Activated CD4-positive, CD25-positive, alpha-beta regulatory T cell treated with anti-CD3 and anti-CD28 coated beads, Interleukin-2, amount 50 U/mL, for 16 hours (primary cell): ENCODE results near the gene FRAT1.
A peak's percentile ranks its signal among the peaks of the same experiment; 100 is the strongest.
"Not testable (repeated sequence)": the region's sequence is repeated elsewhere in the genome, so short reads cannot be mapped to it uniquely, and the experiment has no call there.

Source experiments
- DNase-seq: peaks from one replicate; pipeline ENCODE4 v3.0.0-alpha.2; 2020; ENCODE audit warnings: low read depth, low spot score

Gene FRAT1, protein sequence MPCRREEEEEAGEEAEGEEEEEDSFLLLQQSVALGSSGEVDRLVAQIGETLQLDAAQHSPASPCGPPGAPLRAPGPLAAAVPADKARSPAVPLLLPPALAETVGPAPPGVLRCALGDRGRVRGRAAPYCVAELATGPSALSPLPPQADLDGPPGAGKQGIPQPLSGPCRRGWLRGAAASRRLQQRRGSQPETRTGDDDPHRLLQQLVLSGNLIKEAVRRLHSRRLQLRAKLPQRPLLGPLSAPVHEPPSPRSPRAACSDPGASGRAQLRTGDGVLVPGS

DNA sequence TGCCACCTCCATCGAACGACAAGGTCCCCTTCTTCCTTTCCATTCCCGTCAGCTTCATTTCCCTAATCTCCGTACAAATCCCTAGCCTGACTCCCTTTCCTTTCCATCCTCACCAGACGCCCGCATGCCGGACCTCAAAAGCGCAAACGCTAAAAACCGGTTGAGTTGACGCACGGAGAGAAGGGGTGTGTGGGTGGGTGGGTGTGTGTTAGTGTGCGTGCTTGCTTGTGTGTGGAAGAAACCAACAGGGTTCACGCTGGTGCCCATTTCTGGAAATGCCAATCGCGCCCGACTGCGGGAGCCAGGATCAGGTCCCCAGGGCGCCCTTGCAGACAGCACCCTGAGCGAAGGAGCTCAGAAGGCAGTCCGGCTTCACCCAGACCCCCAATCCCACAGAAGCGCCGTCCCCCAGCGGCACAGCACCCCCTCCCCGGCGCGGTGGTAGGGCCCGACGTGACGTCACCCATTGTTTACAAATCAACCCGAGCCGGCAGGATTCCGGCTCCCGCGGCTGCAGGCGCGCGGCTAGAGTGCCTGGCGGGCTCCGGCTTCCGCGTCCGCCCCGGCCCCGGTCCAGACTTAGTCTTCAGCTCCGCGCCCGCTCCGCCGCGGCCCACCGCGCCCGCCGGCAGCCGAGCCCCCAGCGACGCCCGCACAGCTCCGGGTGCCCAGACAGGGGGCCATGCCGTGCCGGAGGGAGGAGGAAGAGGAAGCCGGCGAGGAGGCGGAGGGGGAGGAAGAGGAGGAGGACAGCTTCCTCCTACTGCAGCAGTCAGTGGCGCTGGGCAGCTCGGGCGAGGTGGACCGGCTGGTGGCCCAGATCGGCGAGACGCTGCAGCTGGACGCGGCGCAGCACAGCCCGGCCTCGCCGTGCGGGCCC is at the start of gene FRAT1:
FRAT1 (plus strand) TSS at position 500 of the 880 bp plus-strand sequence; CDS start at position 683, 183 bp downstream.
- DNase-seq: peak; percentile 83

DNA sequence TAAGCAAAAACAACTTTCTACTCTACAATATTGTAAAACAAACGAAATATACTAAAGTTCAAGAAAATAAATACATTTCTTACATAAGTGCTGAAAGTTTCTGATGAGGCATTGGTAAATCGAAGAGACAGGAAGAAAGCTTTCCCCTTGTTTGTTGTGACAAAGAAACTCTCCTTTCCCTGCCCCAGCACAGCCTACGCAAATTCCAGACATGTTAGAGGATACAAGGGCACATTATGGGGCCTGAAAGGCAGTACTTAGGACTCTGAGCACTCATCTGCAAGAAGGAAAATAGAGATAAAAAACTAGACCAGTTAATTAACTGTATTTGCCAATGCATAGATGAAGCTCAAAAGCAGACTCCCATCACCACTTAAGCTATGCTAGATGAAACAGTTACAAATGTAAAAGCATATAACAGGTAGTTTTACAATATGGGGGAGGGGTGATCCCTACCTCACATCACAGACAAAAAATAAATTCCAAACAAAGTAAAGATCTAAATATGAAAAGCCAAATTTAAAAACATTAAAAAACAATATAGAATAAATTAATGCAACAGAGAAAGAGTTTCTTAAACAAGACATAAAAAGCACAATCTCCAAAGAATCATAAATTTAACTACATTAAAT is 48.4 kb upstream of the FRAT1 start:
- no peak for DNase-seq

DNA sequence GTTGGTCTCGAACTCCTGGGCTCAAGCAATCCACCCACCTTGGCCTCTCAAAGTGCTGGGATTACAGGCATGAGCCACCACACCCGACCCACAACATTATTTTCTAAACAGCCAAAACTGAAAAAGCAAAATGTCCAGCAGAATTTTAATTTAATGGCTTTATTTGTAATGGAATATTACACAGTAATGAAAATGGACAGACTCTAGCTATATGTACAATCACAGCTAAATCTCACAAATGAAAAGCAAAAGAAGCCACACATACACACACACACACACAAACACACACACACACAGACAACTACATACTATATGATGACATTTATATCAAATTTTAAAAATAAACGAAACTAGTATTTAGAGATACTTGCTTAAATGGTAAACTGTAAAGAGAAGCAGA is 45.4 kb upstream of the FRAT1 start:
- no peak for DNase-seq

DNA sequence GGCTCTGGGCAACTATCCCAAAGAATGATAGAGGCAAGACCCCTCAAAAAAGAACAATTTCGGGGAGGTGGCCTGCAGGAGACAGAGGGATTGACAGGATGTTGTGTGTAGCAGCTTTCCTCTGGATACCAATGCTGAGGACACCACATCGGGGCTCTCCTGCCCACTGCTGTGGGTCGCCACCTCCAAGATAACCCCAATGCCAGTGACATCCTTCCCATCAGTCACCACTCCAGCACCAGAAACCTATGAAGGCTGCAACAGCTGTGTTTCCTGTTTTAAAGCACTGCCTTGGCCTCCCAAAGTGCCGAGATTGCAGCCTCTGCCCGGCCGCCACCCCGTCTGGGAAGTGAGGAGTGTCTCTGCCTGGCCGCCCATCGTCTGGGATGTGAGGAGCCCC is 44.2 kb upstream of the FRAT1 start:
- no peak for DNase-seq

DNA sequence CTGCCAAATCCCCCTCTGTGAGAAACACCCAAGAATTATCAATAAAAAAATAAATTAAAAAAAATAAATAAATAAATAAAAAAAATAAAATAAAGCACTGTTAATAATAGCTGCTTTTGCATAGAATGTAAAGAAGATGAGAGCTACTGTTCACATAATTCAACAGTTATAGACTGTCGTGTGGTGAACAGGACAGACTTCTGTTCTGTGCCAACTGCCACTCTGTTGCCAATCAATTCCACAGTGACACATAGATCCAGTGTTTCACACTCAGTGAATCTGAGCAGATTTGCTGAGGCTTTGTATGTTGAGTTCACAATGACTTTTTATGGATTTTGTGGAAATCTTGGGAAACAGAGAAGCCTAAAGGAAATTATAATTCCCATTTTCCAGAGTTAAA is 41.5 kb upstream of the FRAT1 start:
- no peak for DNase-seq

DNA sequence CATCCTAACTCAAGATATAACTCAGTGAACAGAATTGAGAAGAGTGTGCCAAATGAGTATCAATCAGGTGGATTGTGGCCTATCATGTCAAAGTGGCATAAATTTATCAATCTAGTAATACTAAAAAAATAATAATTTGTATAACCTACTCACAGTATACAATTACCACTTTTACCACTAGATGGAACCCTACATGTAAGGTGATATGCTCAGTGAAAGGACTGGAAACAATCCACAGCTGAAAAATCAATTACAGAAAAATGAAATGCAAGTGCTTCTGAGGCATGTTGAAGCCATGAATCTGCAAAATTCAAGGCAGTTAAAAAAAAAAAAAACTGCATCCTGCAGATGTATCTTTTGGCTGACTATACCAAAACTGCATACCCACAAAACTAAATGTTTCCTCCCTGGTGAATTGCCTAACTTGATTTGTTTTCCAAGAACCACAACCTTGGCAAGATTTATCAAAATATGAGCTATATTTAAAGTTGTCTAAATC is 40.5 kb upstream of the FRAT1 start:
- no peak for DNase-seq

DNA sequence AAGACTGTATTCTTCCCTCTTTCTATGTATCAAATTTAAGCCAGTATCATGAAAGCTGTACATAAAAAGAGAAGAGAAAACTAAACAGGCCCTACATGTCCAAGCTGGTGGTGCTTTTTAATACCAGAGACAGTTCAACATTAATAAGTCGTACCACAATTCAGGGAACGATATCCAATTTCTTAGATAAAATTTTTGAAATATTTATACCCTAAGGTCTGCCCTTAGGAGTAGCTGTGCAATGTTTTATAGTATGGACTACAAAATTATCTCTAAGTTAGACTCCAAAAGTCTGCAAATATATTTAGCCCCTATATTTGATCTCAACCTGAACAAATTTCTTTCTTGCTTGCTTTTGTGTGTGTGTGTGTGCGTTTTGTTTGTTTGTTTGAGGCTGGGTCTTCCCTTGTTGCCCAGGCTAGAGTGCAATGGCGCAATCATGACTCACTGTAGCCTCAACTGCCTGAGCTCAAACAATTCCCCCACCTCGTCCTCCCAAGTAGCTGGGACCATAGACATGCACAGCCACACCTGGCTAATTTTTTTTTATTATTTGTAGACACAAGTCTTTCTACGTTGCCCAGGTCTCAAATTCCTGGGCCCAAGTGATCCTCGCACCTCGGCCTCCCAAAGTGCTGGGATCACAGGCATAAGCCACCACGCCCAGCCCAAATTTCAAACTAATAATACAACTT is 39.8 kb upstream of the FRAT1 start:
- DNase-seq: no peak

DNA sequence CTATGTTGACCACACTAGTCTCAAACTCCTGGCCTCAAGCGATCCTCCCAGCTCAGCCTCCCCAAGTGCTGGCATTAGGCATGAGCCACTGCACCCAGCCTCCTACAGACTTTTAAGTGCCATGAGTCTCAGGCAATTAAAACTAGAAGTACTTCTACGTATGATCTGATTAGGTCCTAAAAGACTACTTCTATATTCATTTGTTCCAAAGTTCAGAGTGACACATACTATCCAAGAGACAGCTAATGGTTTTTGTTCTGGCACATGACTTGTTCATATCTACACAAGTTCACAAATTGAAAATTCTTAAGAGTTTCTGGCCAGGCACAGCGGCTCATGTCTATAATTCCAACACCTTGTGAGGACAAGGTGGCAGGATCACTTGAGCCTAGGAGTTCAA is 38.3 kb upstream of the FRAT1 start:
- no peak for DNase-seq

DNA sequence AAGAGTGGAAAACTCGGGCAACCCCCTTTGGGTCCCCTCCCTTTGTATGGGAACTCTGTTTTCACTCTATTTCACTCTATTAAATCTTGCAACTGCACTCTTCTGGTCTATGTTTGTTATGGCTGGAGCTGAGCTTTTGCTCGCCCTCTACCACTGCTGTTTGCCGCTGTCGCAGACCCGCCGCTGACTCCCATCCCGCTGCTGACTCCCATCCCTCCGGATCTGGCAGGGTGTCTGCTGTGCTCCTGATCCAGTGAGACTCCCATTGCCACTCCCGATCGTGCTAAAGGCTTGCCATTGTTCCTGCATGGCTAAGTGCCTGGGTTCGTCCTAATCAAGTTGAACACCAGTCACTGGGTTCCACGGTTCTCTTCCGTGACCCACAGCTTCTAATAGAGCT is 29.0 kb upstream of the FRAT1 start:
- not testable (repeated sequence) for DNase-seq

DNA sequence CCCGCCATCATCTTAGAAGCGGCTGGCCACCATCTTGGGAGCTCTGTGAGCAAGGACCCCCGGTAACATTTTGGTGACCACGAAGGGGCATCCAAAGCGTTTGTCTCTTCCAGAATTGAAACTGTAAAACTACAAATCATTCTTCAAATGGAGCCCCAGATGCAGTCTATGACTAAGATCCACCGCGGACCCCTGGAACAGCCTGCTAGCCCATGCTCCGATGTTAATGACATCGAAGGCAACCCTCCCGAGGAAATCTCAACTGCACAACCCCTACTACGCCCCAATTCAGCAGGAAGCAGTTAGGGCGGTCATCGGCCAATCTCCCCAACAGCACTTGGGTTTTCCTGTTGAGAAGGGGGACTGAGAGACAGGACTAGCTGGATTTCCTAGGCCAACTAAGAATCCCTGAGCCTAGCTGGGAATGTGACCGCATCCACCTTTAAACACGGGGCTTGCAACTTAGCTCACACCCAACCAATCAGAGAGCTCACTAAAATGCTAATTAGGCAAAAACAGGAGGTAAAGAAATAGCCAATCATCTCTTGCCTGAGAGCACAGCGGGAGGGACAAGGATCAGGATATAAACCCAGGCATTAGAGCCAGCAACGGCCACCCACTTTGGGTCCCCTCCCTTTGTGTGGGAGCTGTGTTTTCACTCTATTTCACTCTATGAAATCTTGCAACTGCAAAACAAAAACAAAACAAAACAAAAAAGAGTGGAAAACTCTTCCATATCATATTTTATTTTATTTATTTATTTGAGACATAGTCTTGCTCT is 28.3 kb upstream of the FRAT1 start:
- DNase-seq: not testable (repeated sequence)

DNA sequence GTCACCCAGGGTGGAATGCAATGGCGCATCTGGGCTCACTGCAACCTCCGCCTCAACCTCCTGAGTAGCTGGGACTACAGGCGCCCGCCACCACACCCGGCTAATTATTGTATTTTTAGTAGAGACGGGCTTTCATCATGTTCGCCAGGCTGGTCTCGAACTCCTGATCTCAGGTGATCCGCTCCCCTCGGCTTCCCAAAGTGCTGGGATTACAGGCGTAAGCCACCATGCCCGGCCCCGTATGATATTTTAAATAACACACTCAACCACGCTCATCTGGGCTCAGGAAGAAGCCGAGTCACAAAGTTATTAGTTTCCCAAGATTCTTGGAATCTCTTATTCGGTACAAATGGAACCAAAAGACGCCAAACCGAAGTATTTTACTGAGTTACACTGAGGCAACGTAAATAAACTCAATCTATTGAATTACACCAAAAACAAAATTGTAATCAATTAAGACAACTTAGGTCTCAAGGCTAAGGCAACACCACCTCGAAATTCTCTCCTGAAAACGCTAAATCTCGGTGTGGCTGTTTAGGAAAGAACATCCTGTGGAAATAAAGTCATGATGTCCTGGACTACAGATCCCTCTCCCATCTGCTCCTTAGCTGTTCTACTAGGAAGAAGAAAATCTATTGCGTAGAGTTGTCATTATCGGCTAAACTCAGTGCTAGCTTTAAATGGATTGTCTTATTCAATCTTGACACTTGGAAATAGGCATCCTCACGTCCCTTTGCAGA is 27.5 kb upstream of the FRAT1 start:
- DNase-seq: no peak

DNA sequence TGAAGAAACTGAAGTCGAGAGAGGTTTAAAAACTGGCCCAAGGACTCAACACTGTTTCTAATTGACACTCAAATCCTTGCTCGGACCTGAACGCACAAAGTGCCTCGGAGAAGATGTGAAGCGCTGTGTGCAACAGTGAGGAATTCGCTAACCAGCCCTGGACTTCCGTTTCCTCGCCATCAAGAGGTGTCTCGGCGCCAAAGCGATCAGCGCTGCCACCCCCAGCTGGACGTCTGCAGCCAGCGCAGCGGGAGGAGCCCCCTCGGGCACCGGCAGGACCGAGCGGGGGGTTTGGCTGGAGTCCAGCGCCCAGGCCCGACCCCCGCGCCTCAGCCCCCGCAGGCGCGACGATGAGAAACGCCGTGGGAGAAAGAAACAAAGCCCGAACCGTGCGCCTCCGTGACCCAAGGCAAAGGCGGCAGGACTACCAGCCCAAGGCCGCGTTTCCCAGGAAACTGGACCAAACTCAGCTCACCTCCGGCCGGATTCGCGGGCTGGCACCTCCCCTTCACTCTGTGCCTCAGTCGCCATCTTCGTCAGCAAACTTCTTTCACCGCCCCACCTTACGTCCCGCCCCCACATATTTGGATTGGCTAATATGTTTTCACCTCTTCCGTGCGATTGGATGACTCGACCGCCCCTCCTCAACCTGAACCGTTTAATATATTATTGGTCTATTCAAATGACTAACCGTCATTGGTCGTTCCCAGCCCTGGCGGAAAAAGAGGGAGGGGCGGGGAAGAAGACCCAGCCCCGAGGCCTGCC is 26.8 kb upstream of the FRAT1 start, which contains the start of gene ARHGAP19:
ARHGAP19 (minus strand) TSS at position 541 of the 765 bp plus-strand sequence; CDS start at position 531, 10 bp downstream.
- DNase-seq: peak; percentile 91

DNA sequence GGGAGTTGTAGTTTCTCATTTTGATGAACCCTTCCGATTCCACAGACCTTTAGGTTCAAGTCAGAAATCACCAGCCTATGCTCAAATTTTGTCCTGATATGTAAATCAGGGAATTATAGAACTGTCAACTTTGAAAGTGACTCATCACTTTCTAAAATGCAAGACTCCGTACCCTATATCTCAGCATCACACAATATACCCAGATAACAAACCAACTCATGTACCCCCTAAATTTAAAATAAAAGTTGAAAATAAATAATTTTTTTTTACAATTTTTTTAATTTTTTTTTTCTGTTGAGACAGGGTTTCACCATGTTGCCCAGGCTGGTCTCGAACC is 26.2 kb upstream of the FRAT1 start:
- no peak for DNase-seq

DNA sequence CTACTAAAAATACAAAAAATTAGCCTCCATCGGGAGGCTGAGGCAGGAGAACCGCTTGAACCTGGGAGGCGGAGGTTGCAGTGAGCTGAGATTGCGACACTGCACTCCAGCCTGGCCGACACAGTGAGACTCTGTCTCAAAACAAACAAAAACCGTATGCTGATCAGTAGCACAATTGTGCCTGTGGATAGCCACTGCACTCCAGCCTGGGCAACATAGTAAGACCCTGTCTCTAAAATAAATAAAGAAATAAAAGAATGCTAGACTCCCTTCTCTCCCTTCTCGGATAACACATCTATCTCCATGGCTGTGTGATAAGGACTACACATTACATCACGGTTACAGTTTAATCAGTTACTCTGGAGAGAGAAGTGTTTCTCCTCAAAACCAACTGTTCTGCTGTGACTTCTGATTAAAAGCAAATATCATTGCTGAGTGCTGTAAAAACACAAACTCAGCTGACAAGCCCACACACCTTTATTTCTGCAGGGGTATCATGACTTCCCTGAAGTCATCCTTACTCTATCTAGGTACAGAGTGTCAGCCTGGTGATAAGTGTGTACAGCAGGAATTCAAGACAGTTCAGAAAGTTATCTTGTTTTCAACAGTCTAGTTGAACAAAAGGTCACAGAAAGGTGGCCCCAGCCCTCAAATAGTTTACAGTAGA is 21.4 kb upstream of the FRAT1 start:
- DNase-seq: no peak

DNA sequence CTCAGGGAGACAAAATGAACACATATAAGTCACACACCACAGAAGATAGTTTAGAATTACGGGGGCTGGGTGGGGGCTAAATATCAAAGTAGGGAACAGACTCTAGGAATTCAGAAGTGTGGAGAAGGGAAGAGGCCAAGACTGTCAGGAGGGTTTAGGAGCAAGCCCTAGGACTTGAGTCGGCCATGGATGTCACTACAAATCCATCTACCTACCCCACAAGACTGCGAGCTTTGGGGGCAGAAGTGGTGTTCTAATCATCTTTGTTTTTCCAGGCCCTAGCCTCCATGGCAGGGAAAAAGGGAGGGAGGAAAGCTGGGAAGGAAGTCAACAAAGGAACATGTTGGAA is 20.9 kb upstream of the FRAT1 start:
- DNase-seq: no peak

DNA sequence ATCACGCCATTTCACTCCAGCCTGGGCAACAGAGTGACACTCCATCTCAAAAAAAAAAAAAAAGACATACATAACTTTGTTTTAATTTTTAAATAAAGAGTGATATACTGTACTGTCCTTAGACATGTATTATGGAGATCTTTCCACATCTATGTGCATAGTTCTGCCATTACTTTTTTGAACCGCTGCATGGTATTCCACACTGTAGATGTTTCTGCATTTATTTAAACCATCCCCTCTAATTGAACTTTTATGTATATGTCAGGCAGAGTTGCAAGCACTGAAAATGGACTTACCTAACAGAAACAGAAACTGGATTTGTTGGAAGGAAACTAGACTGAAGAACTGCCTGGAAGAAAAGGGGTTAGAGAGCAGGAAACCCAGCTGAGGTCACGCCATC is 18.1 kb upstream of the FRAT1 start:
- DNase-seq: no peak

DNA sequence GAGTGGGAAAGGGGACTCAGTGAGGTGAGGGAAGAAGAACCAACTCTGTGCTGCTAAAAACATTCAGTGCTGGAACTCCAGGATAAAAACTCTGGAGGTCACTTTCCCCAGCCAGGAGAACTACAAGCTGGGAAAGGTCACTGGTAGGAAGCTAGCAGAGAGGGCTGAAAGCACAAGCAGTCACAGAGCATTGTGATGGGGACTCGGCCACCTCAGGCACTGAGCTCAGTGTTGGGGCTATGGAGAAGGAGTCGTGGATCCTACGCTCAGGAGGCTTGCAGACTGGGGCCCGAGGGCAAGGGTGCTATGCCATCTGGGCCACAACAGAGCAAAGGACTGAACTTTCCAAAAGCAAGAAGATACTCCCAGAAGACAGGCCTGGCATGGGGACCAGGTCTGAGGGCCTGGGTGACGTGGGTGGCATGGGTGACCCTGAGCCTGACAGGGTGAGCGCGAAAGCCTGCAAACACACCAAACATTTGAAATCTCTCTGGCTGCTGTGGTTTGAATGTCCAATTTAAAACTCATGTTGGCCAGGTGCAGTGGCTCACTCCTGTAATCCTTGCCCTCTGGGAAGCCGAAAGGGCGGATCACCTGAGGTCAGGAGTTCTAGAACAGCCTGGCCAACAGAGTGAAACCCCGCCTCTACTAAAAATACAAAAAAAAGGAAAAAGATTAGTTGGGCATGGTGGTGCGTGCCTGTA is 16.8 kb upstream of the FRAT1 start:
- DNase-seq: no peak

DNA sequence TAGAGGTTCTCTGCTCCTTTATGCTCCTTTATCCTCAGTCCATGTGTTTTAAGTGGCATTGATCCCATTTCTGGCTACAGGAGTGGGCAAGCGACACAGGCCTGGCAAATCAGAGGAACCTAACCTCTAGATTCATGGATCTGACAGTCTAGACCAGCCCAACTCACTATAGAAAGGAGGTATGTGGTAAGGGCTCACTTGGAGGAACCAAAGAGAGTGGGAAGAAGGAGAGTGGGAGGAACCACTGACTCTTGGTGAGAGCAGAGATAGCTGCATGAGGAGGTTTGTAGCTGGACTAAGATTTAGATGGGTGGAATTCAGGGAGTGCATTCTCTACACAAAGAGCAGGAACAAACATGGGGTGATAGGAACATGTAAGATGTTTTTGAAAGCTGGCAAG is 11.6 kb upstream of the FRAT1 start:
- DNase-seq: no peak
